HG03575 (cell line): ENCODE data around the gene KRT7.

Source experiments
- ATAC-seq: cut with Tn5 transposase; IDR thresholded peaks from one replicate; pipeline ENCODE4 v1.9.1; 2021; ENCODE audit not compliant: unreplicated experiment, insufficient number of reproducible peaks, low FRiP score; ENCODE audit errors: extremely low read depth

Gene KRT7

GRCh38 chr12:52264435-52264825 is 31.4 kb downstream of the KRT7 start:
- ATAC-seq = no peak

- no peak for ATAC-seq
Measured at GRCh38 chr12:52266514-52266913, 33.5 kb downstream of the KRT7 start.

- ATAC-seq = no peak
Measured at GRCh38 chr12:52267266-52267665, 34.2 kb downstream of the KRT7 start.

GRCh38 chr12:52267699-52268098 is 34.7 kb downstream of the KRT7 start:
- ATAC-seq = no peak

- ATAC-seq = no peak
Measured at GRCh38 chr12:52268212-52268611, 35.2 kb downstream of the KRT7 start.

GRCh38 chr12:52270541-52271070 is 37.6 kb downstream of the KRT7 start:
- no peak for ATAC-seq

- ATAC-seq = no peak
Measured at GRCh38 chr12:52271158-52271557, 38.1 kb downstream of the KRT7 start.

- ATAC-seq = no peak
Measured at GRCh38 chr12:52274521-52275120, 41.6 kb downstream of the KRT7 start, which contains the start of gene KRT86. TSS of gene KRT86 (plus strand) at chr12:52274645. CDS start at chr12:52301917, 27,272 bp downstream.

- ATAC-seq = no peak
Measured at GRCh38 chr12:52275686-52276085, 42.6 kb downstream of the KRT7 start.

- no peak for ATAC-seq
Measured at GRCh38 chr12:52277486-52278245, 44.6 kb downstream of the KRT7 start.

GRCh38 chr12:52278575-52279421 is 45.8 kb downstream of the KRT7 start:
- no peak for ATAC-seq

- no peak for ATAC-seq
Measured at GRCh38 chr12:52279422-52280318, 46.6 kb downstream of the KRT7 start.

- ATAC-seq = no peak
Measured at GRCh38 chr12:52280319-52280795, 47.3 kb downstream of the KRT7 start.

GRCh38 chr12:52280796-52281560 is 47.9 kb downstream of the KRT7 start:
- ATAC-seq = no peak

GRCh38 chr12:52284562-52285171 is 51.6 kb downstream of the KRT7 start:
- no peak for ATAC-seq

- no peak for ATAC-seq
Measured at GRCh38 chr12:52285172-52285745, 52.2 kb downstream of the KRT7 start.
